HL-60 (cell line): Measurements from ENCODE around the gene MLLT1.

Source experiments
- CTCF ChIP-seq: IDR thresholded peaks from one replicate; pipeline ENCODE4 v1.5.1; 2011; ENCODE audit warnings: low read length, control low read depth, inconsistent platforms; ENCODE audit not compliant: insufficient read depth
- GABPA ChIP-seq: IDR thresholded peaks from 2 replicates; pipeline ENCODE4 v1.6.1; 2012; ENCODE audit warnings: low read depth
- POLR2AphosphoS5 ChIP-seq: IDR thresholded peaks from 2 replicates; pipeline ENCODE4 v1.6.1; 2012; ENCODE audit warnings: low read depth
- REST ChIP-seq: IDR thresholded peaks from 2 replicates; pipeline ENCODE4 v1.6.1; 2012; ENCODE audit warnings: low read depth; ENCODE audit not compliant: insufficient replicate concordance
- SPI1 ChIP-seq: IDR thresholded peaks from 2 replicates; pipeline ENCODE4 v1.6.1; 2012; ENCODE audit warnings: low read depth, mild to moderate bottlenecking, borderline replicate concordance

DNA sequence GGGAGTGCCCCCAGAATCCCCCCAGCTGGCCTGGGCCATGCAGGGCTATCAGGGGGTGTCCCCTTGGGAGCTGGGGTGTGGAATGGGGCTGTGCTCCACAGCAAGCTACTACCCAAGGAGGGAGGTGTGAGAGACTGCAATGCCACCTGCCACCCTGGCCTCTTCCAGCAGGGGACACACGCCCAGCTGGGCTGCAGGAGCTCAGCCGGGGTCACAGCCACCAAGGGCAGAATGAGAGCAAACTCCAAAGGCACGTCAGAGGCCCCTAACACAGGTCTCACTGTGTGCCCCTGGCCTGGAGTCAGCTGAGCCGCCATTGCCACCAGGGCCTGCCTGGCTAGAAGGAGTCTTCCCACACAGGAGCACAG is 55.5 kb downstream of the MLLT1 start:
- TF ChIP-seq CTCF (no peak), POLR2AphosphoS5 (no peak), REST (no peak), GABPA (no peak), SPI1 (no peak)
